HG02588 (cell line): ENCODE data around the gene SVOP.
"Not testable (repeated sequence)": the region's sequence is repeated elsewhere in the genome, so short reads cannot be mapped to it uniquely, and the experiment has no call there.

ENCODE experiments used
- ATAC-seq: cut with Tn5 transposase; IDR thresholded peaks from one replicate; pipeline ENCODE4 v1.9.1; 2021; ENCODE audit warnings: mild to moderate bottlenecking, moderate library complexity; ENCODE audit not compliant: unreplicated experiment

Gene SVOP

DNA sequence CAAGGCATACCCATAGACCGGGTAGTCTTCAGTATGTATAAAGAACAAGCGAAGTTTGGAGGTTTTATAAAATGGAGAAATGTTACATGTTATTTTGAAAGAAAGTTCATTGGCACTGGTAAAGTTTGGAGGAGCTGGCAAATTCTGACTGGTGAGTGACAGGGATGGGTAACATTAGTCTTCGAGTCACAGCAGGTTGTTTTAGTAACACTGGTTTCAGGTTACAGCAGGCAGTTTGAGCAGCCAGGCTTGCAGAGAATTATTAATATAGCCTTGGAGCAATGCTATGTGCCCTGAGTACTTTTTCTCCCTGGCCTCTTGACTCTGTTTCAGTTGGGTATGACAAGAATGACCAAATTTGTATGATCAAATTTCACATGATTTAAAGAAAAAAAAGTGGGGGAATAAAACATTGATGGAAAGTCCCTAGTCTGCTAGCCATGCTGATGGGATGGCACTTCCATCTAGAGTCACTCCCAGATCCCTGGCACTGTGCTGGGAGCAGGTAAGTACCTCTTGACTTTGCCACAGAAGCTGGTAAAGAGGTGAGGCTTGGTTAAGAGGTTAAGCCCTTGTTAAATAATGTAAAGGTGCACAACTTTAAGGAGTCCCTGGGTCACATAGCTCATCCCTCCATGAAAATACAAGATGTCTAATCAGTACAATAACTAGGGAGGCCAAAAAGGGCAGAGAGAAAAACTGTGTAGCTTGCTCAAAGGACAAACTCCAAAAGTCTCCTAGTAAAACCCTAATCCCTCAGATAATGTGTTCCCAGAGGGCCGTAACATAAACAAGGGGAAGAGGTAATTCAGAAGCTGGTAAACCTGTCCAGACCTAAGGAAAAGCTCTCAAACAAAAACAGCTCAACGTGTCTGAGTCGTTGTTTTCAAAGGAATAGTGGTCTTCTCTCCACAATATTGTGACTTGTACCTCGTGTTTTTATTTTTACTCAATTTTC lies 12.7 kb upstream of the SVOP start:
- ATAC-seq, result no peak

DNA sequence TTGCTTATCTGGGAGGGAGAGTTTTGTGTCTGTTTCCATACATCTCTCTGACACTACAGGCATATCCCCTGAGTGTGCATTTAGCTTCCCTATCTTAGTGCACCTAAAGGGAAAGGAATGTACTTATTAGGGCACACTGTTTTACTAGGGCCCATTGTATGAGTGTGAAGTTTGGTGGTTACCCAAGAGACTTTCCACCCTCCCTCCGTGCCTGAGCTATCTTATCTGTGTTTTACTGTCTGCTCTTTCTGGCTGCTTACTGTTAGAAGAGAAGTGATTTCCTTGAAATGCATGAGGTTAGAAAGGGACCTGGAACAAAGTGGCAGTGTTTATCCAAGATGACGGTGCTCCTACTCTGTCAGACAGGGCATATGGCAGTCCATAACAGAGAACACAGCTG lies 8.5 kb upstream of the SVOP start:
- no peak for ATAC-seq

DNA sequence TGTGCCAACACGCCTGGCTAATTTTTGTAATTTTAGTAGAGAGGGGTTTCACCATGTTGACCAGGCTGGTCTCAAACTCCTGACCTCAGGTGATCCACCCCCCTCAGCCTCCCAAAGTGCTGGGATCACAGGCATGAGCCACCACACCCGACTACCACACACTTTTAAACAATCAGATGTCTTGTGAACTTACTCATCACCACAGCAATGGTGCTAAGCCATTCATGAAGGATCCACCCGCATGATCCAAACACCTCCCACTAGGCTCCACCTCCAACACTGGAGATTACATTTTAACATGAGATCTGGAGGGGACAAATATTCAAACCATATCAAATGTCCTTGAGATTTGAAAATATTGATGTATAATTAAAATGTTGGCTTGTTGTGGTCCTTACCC lies 7.8 kb upstream of the SVOP start:
- ATAC-seq, result not testable (repeated sequence)

DNA sequence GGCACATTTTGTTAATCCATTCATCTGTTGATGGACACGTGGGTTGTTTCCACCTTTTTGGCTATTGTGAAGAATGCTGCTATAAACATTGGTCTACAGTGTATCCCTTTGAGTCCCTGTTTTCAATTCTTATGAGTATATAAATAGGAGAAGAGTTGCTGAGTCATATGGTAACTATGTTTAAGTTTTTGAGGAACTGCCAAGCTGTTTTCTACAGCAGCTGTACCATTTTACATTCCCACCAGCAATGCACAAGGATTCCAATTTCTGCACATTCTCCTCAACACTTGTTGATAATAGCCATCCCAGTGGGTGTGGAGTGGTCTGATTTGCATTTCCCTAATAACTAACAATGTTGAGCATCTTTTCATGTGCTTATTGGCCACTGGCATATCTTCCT lies 6.9 kb upstream of the SVOP start:
- no peak for ATAC-seq

DNA sequence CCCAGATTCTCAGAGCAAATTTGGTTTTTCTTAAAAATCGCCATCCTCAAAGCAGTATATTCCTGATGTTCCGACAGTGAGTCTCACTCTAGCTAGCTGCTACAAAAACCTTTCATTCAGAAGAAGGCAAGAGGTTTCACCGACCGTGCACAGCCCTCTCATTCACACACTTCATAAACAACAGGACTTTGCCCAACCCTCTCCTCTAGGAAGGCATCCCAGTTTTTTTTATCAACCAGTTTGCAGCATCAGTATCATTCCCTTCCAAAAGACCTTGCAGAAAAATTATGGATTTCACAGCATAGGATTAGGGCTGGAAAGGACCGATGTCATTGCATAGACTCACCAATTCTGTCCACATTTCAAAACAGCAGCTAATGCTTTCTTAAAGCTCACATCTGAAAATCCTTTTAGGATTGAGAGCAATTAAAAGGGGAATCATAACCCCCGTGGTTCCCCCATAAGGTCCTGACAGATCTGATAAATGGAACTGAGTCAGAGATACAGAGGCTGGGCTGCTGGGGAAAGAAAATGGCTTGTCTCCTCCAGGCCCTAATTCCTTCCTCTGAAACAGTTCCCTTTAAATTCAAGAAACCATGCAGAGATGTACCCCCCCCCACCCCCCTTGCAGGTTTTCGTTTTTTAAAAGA lies 597 bp downstream of the SVOP start:
- no peak for ATAC-seq

GRCh38 chr12:109018296-109018695 lies 2.6 kb downstream of the SVOP start:
- ATAC-seq, result no peak

DNA sequence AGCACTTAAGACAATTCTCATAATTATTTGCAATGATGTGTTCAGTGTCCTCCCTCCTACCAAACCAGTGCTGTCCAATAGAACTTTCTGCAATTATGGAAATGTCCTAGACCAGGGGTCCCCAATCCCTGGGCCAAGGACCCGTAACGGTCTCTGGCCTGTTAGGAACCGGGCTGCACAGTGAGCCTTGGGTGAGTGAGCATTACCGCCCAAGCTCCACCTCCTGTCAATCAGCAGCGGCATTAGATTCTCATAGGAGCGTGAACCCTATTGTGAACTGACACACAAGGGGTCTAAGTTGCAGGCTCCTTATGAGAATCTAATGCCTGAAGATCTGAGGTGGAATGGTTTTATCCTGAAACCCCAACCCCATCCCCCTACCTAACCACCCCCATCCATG lies 3.9 kb downstream of the SVOP start:
- ATAC-seq, result no peak

- no peak for ATAC-seq
Observed at GRCh38 chr12:109016016-109016415, 4.9 kb downstream of the SVOP start.

DNA sequence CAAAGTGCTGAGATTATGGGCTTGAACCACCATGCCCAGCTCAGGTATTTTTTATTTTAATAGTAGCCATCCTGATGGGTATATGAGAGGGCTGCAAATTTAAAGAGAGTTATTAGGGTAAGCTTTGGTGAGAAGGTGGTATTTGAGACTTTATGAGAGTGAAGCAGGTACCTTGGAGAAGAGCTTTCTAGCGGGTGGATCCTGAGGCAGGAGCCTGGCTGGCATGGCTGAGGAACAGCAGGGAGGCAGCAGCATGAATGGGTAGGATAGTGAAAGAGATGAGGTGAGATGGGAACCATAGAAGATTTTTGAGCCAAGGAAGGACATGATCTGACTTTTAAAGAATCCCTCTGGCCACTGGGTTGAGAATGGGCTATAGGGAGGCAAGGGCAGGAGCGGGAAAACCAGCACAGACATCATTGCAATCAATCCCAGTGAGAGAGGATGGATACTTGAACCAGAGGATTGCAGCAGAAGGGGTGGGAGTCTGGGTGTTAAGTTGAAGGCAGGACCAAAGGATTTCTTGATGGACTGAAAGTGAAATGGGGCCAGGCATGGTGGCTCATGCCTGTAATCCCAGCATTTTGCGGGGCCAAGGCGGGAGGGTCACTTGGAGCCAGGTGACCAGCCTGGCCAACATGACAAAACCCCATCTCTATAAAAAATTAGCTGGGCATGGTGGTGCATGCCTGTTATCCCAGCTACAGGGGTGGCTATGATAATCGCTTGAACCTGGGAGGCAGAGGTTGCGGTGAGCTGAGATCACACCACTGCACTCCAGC lies 5.7 kb downstream of the SVOP start:
- no peak for ATAC-seq

DNA sequence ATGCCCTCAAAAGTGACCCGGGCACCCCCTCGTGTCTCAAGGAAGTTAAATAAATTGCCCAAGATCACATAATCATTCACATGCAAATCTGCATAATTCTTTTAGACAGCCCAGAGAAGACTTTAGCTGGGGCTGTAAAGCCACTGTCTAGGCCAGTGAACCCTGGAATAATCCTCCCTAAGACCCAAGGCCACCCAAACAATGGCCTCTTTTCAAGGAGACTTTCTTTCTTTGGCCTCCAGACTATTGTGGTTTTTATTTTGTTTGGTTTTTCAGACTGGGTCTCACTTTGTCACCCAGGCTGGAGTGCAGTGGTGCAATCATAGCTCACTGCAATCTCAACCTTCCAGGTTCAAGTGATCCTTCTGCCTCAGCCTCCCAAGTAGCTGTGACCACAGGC lies 10.6 kb downstream of the SVOP start:
- ATAC-seq, result no peak

DNA sequence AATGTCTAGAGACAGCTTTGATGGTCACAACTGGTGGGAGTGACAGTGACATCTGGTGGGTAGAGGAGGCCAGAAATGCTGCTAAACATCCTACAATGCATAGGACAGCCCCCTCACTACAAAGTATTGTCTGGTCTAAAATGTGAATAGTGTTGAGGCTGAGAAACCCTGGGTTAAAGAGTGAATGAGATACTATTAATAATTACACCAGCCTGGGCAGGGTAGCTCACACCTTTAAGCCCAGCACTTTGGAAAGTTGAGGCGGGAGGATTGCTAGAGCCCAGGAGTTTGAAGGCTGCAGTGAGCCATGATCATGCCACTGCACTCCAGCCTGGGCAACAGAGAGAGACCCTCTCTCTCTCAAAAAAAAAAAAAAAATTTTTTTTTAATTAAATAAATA lies 11.1 kb downstream of the SVOP start:
- ATAC-seq, result no peak

DNA sequence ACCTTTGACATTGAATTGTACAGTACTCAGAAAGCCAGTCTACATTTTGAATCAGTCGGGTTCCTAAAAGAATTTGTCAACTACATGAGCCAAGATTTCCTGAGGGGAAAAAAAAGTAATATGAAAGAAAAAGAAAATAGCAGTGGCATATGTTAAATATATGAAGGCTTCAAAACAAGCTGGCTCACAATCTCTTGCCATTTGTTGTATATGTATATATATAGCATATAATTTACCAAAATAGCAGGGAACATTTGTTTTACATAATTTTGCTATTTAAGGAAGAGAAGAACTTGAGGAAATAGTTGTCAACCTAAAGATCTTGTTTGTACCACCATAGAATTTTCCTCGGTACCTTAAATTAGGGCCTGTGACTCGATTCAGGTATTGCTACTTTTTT lies 16.9 kb downstream of the SVOP start:
- ATAC-seq, result no peak

- no peak for ATAC-seq
Observed at GRCh38 chr12:108996320-108996719, 24.5 kb downstream of the SVOP start.

DNA sequence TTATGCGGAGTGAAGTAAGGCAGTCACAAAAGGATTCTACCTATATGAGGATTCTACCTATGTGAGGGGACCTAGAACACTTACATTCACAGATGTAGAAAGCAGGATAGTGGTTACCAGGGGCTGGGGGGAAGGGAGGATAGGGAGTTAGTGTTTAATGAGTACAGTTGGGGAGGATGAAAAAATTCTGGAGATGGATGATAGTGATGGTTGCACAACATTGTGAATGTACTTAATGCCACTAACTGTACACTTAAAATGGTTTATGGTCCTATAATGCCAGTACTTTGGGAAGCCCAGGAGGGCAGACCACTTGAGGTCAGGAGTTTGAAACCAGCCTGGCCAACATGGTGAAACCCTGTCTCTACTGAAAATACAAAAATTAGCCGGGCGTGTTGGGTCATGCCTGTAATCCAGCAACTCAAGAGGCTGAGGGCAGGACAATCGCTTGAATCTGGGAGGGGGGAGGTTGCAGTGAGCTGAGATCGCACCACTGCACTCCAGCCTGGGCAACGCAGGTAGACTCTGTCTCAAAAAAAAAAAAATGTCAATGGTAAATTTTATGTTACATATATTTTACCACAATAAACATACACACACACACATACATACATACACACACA lies 25.4 kb downstream of the SVOP start:
- ATAC-seq, result no peak

DNA sequence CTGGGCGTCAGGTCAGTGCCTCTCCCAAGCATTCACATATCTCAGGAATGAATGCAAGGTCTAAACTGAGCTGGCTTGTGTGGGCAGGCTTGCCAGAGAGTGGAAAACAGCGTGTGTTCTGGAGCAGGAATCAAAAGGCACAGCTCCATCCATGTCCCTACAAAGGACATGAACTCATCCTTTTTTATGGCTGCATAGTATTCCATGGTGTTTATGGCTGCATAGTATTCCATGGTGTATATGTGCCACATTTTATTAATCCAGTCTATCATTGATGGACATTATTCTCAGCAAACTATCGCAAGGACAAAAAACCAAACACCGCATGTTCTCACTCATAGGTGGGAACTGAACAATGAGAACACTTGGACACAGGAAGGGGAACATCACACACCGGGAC lies 30.8 kb downstream of the SVOP start:
- not testable (repeated sequence) for ATAC-seq

- ATAC-seq, result no peak
Observed at GRCh38 chr12:108989376-108989775, 31.5 kb downstream of the SVOP start.

DNA sequence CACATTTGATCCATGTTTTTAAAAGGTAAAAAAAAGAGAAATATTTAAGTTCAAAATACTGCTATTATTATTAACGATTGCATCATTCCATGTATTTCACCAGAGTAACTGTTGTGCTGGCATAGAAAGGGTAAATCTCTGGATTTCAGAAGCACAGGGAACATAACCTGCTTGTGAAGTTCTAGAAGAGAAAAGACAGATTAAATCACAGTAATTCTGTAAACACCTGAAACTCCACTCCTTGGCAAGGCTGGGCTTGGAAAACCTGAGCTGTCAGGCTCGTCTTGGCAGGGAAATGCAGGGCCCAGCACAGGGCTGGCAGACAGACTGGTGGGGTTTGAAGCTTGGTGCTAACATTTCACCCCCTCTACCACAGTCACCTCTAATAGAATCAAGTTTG lies 35.1 kb downstream of the SVOP start:
- ATAC-seq, result no peak

GRCh38 chr12:108983227-108983626 lies 37.6 kb downstream of the SVOP start:
- ATAC-seq, result no peak

DNA sequence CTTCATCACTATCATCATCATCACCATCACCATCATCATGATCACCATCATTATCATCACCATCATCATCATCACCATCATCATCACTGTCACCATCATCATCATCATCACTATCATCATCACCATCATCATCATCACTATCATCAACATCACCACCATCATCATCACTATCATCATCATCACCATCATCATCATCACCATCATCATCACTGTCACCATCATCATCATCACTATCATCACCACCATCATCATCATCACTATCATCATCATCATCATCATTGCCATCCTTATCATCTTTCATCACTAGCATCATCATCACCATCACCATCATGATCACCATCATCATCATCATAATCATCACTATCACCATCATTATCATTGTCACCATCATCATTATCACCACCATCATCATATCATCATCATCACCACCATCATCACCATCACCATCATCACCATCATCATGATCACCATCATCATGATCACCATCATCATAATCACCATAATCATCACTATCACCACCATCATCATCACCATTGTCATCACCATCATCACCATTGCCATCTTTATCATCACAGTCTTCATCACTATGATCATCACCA lies 38.1 kb downstream of the SVOP start:
- ATAC-seq, result no peak

GRCh38 chr12:108981835-108982234 lies 39.0 kb downstream of the SVOP start:
- no peak for ATAC-seq
